Prostate gland (tissue), 2 donors: ENCODE results near the gene WDFY2.

Experiments
- POLR2A ChIP-seq: fragments of 450-650 bp; IDR thresholded peaks from one replicate; pipeline ENCODE4 v1.6.1; 2016; ENCODE audit warnings: antibody characterized with exemption, mild to moderate bottlenecking
- POLR2AphosphoS5 ChIP-seq: sonication (generic); formaldehyde crosslinking; IDR thresholded peaks from one replicate; pipeline ENCODE4 v1.6.1; 2017; ENCODE audit warnings: antibody characterized with exemption
- TF ChIP-seq, protein P1 (sequence below), 4 experiments: fragments of 200-600 bp in 2 of 4; fragments of 450-650 bp in 2 of 4; sonication (generic) in 2 of 4; IDR thresholded peaks; 1 replicate in 3 of 4; 2 replicates in 1 of 4; pipeline ENCODE4 v1.5.1; 2016 to 2019; ENCODE audit warnings: antibody characterized with exemption in 4 of 4, mild to moderate bottlenecking in 2 of 4, moderate library complexity in 2 of 4

- TF ChIP-seq, protein P1, sequence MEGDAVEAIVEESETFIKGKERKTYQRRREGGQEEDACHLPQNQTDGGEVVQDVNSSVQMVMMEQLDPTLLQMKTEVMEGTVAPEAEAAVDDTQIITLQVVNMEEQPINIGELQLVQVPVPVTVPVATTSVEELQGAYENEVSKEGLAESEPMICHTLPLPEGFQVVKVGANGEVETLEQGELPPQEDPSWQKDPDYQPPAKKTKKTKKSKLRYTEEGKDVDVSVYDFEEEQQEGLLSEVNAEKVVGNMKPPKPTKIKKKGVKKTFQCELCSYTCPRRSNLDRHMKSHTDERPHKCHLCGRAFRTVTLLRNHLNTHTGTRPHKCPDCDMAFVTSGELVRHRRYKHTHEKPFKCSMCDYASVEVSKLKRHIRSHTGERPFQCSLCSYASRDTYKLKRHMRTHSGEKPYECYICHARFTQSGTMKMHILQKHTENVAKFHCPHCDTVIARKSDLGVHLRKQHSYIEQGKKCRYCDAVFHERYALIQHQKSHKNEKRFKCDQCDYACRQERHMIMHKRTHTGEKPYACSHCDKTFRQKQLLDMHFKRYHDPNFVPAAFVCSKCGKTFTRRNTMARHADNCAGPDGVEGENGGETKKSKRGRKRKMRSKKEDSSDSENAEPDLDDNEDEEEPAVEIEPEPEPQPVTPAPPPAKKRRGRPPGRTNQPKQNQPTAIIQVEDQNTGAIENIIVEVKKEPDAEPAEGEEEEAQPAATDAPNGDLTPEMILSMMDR (IDR thresholded peaks at IDR 0.05) = no peak
- TF ChIP-seq POLR2AphosphoS5 (no peak), POLR2A (no peak)
Measured at GRCh38 chr13:51776179-51776578, 191.9 kb downstream of the WDFY2 start.
